NCI-H146 (cell line): ENCODE measurements around the gene GFOD1.
"Not testable (repeated sequence)": the region's sequence is repeated elsewhere in the genome, so short reads cannot be mapped to it uniquely, and the experiment has no call there.

Experiments
- DNase-seq: peaks from one replicate; lab custom pipeline; 2025; lab: John Stamatoyannopoulos, UW

The GFOD1 gene

GRCh38 chr6:13404892-13405254 lies 82.5 kb downstream of the GFOD1 start:
- DNase-seq: no peak

GRCh38 chr6:13404228-13404891 lies 83.0 kb downstream of the GFOD1 start:
- DNase-seq: no peak

DNA sequence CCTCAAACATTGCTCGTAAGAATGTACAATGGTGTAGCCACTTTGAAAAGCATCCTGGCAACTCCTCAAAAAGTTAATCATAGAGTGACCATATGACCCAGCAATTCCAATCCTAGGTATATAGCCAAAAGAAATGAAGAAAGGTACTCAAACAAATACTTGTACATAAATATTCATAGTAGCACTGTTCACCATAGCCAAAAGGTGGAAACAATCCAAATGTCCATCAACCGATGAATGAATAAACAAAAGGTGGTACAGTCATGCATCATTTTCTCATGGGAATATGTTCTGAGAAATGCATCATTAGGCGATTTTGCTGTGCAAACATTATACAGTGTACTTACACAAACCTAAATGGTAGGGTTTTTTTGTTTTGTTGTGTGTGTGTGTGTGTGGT lies 84.7 kb downstream of the GFOD1 start:
- DNase-seq: no peak

DNA sequence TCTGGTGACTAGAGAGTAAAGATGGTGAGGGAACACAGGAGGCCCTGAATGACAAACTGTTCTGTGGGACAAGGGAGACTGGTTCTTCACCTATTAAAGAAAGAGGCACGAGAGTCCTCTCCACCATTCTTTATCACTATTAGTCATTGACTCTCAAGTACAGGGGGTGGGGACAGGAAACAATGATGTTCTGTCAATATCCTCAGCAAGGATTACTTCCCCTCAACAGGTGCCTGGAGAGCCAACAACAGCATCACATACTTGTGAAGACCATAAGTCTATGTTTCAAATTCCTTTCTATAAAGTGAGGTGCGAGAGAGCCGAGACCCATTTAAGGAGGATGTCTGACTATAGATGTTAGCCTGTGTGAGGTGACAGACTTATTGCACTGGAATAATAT lies 86.6 kb downstream of the GFOD1 start:
- DNase-seq: no peak

GRCh38 chr6:13398421-13398994 lies 88.9 kb downstream of the GFOD1 start:
- DNase-seq: peak; percentile 31

DNA sequence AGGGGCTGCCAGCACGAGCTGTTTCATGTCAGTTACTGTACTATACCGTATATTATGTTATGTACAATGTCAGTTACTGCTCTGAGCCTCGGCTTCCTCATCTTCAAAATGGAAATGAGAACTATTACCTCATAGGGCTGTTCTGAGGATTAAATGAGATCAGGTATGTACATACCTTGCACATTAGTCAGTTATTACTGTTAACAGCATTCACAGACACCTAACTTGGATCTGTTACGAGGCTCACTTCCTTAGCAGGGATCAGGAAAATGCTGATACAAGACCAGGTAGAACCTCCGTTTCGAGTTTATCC lies 89.4 kb downstream of the GFOD1 start:
- no peak for DNase-seq

GRCh38 chr6:13397359-13398068 lies 89.9 kb downstream of the GFOD1 start:
- DNase-seq: peak; percentile 13

GRCh38 chr6:13396241-13396792 lies 91.1 kb downstream of the GFOD1 start:
- no peak for DNase-seq

GRCh38 chr6:13395272-13396237 lies 91.8 kb downstream of the GFOD1 start:
- DNase-seq: peak; percentile 48

DNA sequence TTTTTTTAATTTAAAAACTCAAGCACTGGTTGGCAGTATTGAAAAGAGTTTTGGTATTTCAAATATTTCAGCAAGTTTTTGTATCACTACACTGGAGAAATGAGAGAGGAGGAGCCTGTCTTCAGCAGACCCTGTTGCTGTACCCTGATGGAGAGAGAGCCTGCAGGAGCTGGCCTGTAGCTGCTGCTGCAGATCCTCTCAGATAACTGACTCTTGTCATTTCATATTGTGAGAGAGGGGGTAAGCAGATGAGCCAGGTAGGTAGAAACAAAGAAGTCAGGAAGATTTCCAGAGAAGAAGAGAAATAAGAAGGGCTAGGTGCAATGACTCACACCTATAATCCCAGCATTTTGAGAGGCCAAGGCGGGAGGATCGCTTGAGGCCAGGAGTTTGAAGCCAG lies 94.9 kb downstream of the GFOD1 start:
- no peak for DNase-seq

DNA sequence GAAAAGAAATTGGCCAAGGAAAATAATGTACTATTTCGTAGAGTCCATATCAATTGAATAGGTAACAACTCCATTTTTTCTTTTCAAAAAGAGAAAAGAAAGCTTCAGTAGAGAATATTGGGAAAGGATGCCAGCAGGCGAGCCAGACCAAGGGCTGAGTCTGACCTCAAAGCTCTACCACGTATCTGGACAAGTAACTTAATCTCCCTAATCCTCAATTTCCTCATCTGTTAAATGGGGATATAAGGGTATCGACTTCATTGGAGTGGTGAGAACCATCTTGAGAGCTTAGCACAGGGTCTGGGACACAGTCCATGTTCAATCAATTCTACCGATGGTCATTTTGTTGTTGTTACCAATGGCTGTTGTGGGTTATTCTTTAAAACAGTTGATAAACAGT lies 95.9 kb downstream of the GFOD1 start:
- no peak for DNase-seq

GRCh38 chr6:13390658-13391057 lies 96.7 kb downstream of the GFOD1 start:
- DNase-seq: no peak

- DNase-seq: not testable (repeated sequence)
Observed at GRCh38 chr6:13389237-13389636, 98.2 kb downstream of the GFOD1 start.

- not testable (repeated sequence) for DNase-seq
Observed at GRCh38 chr6:13388769-13389168, 98.6 kb downstream of the GFOD1 start.

DNA sequence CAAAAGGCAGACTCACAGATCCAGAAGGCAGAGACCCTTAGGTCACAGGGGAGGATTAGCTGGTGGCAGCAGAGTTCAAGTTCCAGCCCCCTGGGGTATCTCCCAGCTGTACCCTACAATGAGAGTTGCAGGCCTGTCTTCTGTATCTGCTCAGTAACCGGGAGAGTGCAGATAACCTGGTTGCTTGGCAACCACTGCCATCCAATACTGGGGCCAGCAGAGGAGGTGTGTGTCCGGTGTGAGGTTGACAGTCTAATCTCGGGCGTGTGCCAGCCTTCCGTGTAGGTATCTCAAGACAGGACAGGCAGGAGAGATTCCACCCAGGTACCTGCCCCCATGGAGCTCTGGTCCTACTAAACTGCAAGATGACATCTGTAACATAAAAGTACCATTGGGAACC lies 102.4 kb downstream of the GFOD1 start:
- peak; percentile 30 for DNase-seq

GRCh38 chr6:13384506-13384905 lies 102.9 kb downstream of the GFOD1 start:
- DNase-seq: no peak

DNA sequence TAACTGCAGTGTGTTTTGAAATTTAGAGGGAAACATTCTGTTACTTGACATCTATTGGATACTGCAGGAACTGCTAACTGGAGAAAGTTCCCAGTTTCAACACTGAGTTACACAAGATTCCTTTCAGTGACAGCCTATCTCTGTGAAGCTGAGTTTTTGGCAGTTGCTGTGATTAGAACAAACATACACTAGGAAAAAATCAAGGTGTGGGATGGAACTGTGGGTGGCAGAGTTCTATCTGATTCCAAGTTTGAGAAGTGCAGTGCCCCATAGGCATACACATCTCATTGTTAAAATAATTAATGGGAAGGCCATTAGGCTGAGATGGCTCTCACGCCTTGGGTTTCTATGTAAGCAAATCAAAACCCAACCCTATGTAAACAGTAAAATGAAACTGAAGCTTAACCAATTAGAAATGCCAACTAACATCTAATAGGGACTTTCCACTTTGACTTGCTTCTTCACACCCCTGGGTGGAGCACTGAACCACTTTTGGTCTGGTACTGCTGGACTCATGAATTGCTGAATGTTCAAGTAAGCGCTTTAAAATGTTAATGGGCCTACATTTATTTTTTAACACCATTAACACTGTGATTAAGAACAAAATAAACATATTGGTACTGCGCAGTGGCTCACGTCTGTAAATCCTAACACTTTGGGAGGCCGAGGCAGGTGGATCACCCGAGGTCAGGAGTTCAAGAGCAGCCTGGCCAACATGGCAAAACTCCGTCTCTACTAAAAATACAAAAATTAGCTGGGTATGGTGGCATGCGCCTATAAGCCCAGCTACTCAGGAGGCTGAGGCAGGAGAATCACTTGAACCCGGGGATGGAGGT lies 103.9 kb downstream of the GFOD1 start:
- DNase-seq: peak; percentile 73

- DNase-seq: no peak
Observed at GRCh38 chr6:13380761-13381160, 106.6 kb downstream of the GFOD1 start.

- DNase-seq: peak; percentile 81
Observed at GRCh38 chr6:13378669-13379590, 108.5 kb downstream of the GFOD1 start.
